ENCODE data around the gene OVCH1. TPM values are rescaled to one million over a fixed set of nuclear protein-coding genes. Genes with fewer than 3 reads are reported as not detected.

OVCH1 gene
- total RNA-seq, 4 donors from 2014 or later: 0.10 TPM; not detected in 3

GRCh38 chr12:29533815-29534489, 36.5 kb upstream of the OVCH1 start:
- in situ Hi-C loops (cut with MboI; ENCODE audit: low sequenced_read_pairs in 4 of 4): no loop called here
- DNase-seq: no peak

GRCh38 chr12:29531471-29531870, 34.0 kb upstream of the OVCH1 start:
- intact Hi-C loops (cut with DNase I; ENCODE audit: low total_unique reads) (no loop called here), in situ Hi-C loops (cut with MboI; ENCODE audit: low sequenced_read_pairs in 4 of 4) (no loop called here)
- Histone ChIP-seq H3K9me3 (no peaks in the 10 kb centered on the region), H3K36me3 (peaks cover 0 to 4% of the 10 kb centered on the region in 2 donors), H3K4me3 (no peak overlapping the region), H3K4me1 (peaks cover 7 to 18% of the 10 kb centered on the region in 2 donors), H3K27ac (no peak overlapping the region), H3K27me3 (no peaks in the 10 kb centered on the region)
- no peak for DNase-seq
- no peak for TF ChIP-seq CTCF (IDR thresholded peaks at IDR 0.05 in 4 of 5, conservative IDR thresholded peaks at IDR 0.05 in 1 of 5)
- no peak for TF ChIP-seq POLR2A (IDR thresholded peaks at IDR 0.05)
- ATAC-seq: no peak

More at GRCh38 chr12:29533815-29534489, 36.5 kb upstream of the OVCH1 start:
- no peak overlapping the region for H3K4me3 ChIP-seq
- peaks cover 0 to 4% of the 10 kb centered on the region in 2 donors for H3K36me3 ChIP-seq
- H3K27ac ChIP-seq: no peak overlapping the region
- no peaks in the 10 kb centered on the region for H3K27me3 ChIP-seq
- peaks cover 0 to 4% of the 10 kb centered on the region in 2 donors for H3K4me1 ChIP-seq
- intact Hi-C loops (cut with DNase I; ENCODE audit: low total_unique reads): no loop called here
- no peaks in the 10 kb centered on the region for H3K9me3 ChIP-seq
- no peak for TF ChIP-seq CTCF (IDR thresholded peaks at IDR 0.05 in 4 of 5, conservative IDR thresholded peaks at IDR 0.05 in 1 of 5)
- no peak for TF ChIP-seq POLR2A (IDR thresholded peaks at IDR 0.05)
- no peak for ATAC-seq

GRCh38 chr12:29530436-29530835, 33.0 kb upstream of the OVCH1 start:
- intact Hi-C loops (cut with DNase I; ENCODE audit: low total_unique reads): no loop called here
- ATAC-seq (no peak), DNase-seq (no peak)
- Histone ChIP-seq H3K4me1 (peaks cover 7 to 18% of the 10 kb centered on the region in 2 donors), H3K9me3 (no peaks in the 10 kb centered on the region), H3K27me3 (no peaks in the 10 kb centered on the region), H3K4me3 (no peak overlapping the region), H3K36me3 (no peaks in the 10 kb centered on the region), H3K27ac (no peak overlapping the region)
- TF ChIP-seq CTCF (IDR thresholded peaks at IDR 0.05 in 4 of 5, conservative IDR thresholded peaks at IDR 0.05 in 1 of 5) (no peak), POLR2A (IDR thresholded peaks at IDR 0.05) (no peak)
- in situ Hi-C loops (cut with MboI; ENCODE audit: low sequenced_read_pairs in 4 of 4): no loop called here

GRCh38 chr12:29528161-29528560, 30.7 kb upstream of the OVCH1 start:
- H3K36me3 ChIP-seq: no peaks in the 10 kb centered on the region
- DNase-seq (no peak), ATAC-seq (no peak)
- no peak overlapping the region for H3K4me3 ChIP-seq
- H3K4me1 ChIP-seq: peaks cover 7 to 18% of the 10 kb centered on the region in 2 donors
- intact Hi-C loops (cut with DNase I; ENCODE audit: low total_unique reads): loop anchor here (10.0 kb wide), 1 partner anchor 757 kb away; no protein-coding TSS in a partner anchor
- no peak overlapping the region for H3K27ac ChIP-seq
- no peaks in the 10 kb centered on the region for H3K9me3 ChIP-seq
- H3K27me3 ChIP-seq: no peaks in the 10 kb centered on the region
- TF ChIP-seq POLR2A (IDR thresholded peaks at IDR 0.05): no peak
- TF ChIP-seq CTCF (IDR thresholded peaks at IDR 0.05 in 4 of 5, conservative IDR thresholded peaks at IDR 0.05 in 1 of 5): no peak
- in situ Hi-C loops (cut with MboI; ENCODE audit: low sequenced_read_pairs in 4 of 4): no loop called here
